Measurements from ENCODE around the gene CA9.

CA9 gene

GRCh38 chr9:35700942-35701341 is 27.2 kb downstream of the CA9 start:
- H3K4me3 ChIP-seq (ENCODE audit: low read depth, low read length) = no peak overlapping the region
- no peak for TF ChIP-seq CTCF (IDR thresholded peaks at IDR 0.05; ENCODE audit: low read depth, low read length)
- H3K4me1 ChIP-seq = no peaks in the 10 kb centered on the region
- no peaks in the 10 kb centered on the region for H3K27me3 ChIP-seq
- H3K36me3 ChIP-seq = peaks cover 88% of the 10 kb centered on the region
- no peaks in the 10 kb centered on the region for H3K9me3 ChIP-seq
- DNase-seq = no peak

GRCh38 chr9:35702696-35703095 is 29.0 kb downstream of the CA9 start:
- TF ChIP-seq CTCF (IDR thresholded peaks at IDR 0.05; ENCODE audit: low read depth, low read length) = no peak
- H3K36me3 ChIP-seq = peaks cover 98% of the 10 kb centered on the region
- no peaks in the 10 kb centered on the region for H3K4me1 ChIP-seq
- no peaks in the 10 kb centered on the region for H3K27me3 ChIP-seq
- no peak overlapping the region for H3K4me3 ChIP-seq (ENCODE audit: low read depth, low read length)
- no peak for DNase-seq
- no peaks in the 10 kb centered on the region for H3K9me3 ChIP-seq

- no peak for TF ChIP-seq CTCF (IDR thresholded peaks at IDR 0.05; ENCODE audit: low read depth, low read length)
- H3K36me3 ChIP-seq = peaks cover 98% of the 10 kb centered on the region
These were observed 30.4 kb downstream of the CA9 start for GRCh38 chr9:35703906-35704672.

GRCh38 chr9:35705372-35705771 is 31.6 kb downstream of the CA9 start:
- no peaks in the 10 kb centered on the region for H3K27me3 ChIP-seq
- DNase-seq = no peak
- no peak overlapping the region for H3K4me3 ChIP-seq (ENCODE audit: low read depth, low read length)
- H3K36me3 ChIP-seq = peaks cover 91% of the 10 kb centered on the region
- no peak for TF ChIP-seq CTCF (IDR thresholded peaks at IDR 0.05; ENCODE audit: low read depth, low read length)
- no peaks in the 10 kb centered on the region for H3K9me3 ChIP-seq
- H3K4me1 ChIP-seq = no peaks in the 10 kb centered on the region

More at GRCh38 chr9:35703906-35704672, 30.4 kb downstream of the CA9 start:
- no peak for DNase-seq
- no peaks in the 10 kb centered on the region for H3K9me3 ChIP-seq
- no peaks in the 10 kb centered on the region for H3K27me3 ChIP-seq
- no peak overlapping the region for H3K4me3 ChIP-seq (ENCODE audit: low read depth, low read length)
- H3K4me1 ChIP-seq = no peaks in the 10 kb centered on the region

GRCh38 chr9:35705836-35706430 is 32.2 kb downstream of the CA9 start:
- TF ChIP-seq CTCF (IDR thresholded peaks at IDR 0.05; ENCODE audit: low read depth, low read length) = no peak
- no peak for DNase-seq
- Histone ChIP-seq H3K4me3 (ENCODE audit: low read depth, low read length) (no peak overlapping the region), H3K9me3 (no peaks in the 10 kb centered on the region), H3K4me1 (no peaks in the 10 kb centered on the region), H3K27me3 (no peaks in the 10 kb centered on the region), H3K36me3 (peaks cover 91% of the 10 kb centered on the region)

GRCh38 chr9:35706951-35707350 is 33.2 kb downstream of the CA9 start:
- H3K36me3 ChIP-seq = peaks cover 91% of the 10 kb centered on the region

More at GRCh38 chr9:35706951-35707350, 33.2 kb downstream of the CA9 start:
- Histone ChIP-seq H3K4me3 (ENCODE audit: low read depth, low read length) (no peak overlapping the region), H3K9me3 (no peaks in the 10 kb centered on the region), H3K27me3 (no peaks in the 10 kb centered on the region), H3K4me1 (no peaks in the 10 kb centered on the region)
- no peak for TF ChIP-seq CTCF (IDR thresholded peaks at IDR 0.05; ENCODE audit: low read depth, low read length)
- DNase-seq = no peak
